H1 (cell line): ENCODE measurements around the gene RHCG.

Experiments
- CTCF ChIP-seq, 3 experiments: IDR thresholded peaks; 1 replicate in 2 of 3; 2 replicates in 1 of 3; pipeline versions ENCODE4 v1.5.1 to v1.6.1; 2011; ENCODE audit warnings: low read length in 3 of 3, mild to moderate bottlenecking in 3 of 3, inconsistent platforms in 2 of 3, low read depth in 1 of 3, moderate library complexity in 1 of 3; ENCODE audit not compliant: insufficient read depth in 1 of 3; ENCODE audit errors: control extremely low read depth in 1 of 3
- EZH2 ChIP-seq: fragments of 200-600 bp; sonication (generic); IDR thresholded peaks from 2 replicates; pipeline ENCODE4 v1.7.1; 2012; ENCODE audit warnings: low read depth, mild to moderate bottlenecking, moderate library complexity, low read length, inconsistent platforms; ENCODE audit not compliant: severe bottlenecking

DNA sequence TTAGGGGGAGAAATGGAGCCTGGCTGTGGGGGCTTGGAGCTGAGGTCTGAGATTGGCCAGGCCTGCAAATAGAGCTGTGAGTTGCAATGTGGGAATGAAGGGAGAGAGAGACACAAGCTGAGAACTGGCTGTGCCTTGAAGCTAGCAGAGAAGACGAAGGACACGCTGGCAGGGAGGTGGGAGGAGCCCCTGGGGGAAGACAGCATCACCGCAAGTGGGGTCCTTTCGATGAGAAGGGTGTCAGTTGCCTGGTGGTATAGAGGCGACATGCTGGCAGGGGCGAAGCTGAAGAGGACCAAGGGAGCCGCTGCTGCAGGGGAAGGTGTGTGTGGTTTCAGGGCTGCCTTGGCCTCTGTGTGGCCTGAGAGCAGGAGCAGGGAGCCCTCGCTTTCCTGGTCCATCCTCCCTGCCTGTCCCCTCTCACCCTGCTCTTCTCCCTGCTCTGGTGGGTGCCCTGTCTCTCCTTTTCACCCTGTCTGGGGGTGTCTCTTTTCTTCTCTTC is 5.5 kb downstream of the RHCG start:
- TF ChIP-seq EZH2 (no peak), CTCF (IDR thresholded peaks at IDR 0.05; ENCODE audit: control extremely low read depth in 1 of 3, insufficient read depth in 1 of 3, low read depth in 1 of 3, low read length in 3 of 3) (no peak)
